DND-41 (cell line): ENCODE data around the gene DNAJC30.

Source experiments
- ATAC-seq: fragments of 200-7000 bp; cut with Tn5 transposase; 3 replicates; pipeline ENCODE4 v1.9.1; 2021; ENCODE audit warnings: low read depth; ENCODE audit not compliant: insufficient read depth
- DNase-seq: peaks from one replicate; pipeline ENCODE4 v3.0.0-alpha.2; 2020
- H2AFZ ChIP-seq: 2 replicates; pipeline ENCODE4 v1.6.0; 2012; ENCODE audit warnings: low read depth, low read length
- H3K27ac ChIP-seq: 2 replicates; pipeline ENCODE4 v1.5.1; 2012; ENCODE audit warnings: low read length, inconsistent platforms
- H3K27me3 ChIP-seq: fragments of 200-600 bp; sonication (generic); 2 replicates; pipeline ENCODE4 v1.6.0; 2012; ENCODE audit warnings: low read length, mild to moderate bottlenecking, inconsistent platforms; ENCODE audit not compliant: insufficient read depth, poor library complexity
- H3K36me3 ChIP-seq: 2 replicates; pipeline ENCODE4 v1.5.1; 2012; ENCODE audit warnings: low read length, inconsistent platforms; ENCODE audit not compliant: insufficient read depth
- H3K4me1 ChIP-seq: 2 replicates; pipeline ENCODE4 v1.5.1; 2012; ENCODE audit warnings: mild to moderate bottlenecking, low read length; ENCODE audit not compliant: insufficient read depth
- H3K4me2 ChIP-seq: 2 replicates; pipeline ENCODE4 v1.6.0; 2012; ENCODE audit warnings: mild to moderate bottlenecking, moderate library complexity, low read length, inconsistent platforms; ENCODE audit not compliant: insufficient read depth
- H3K4me3 ChIP-seq, 2 experiments: fragments of 200-600 bp in 1 of 2; shearing (Covaris generic) in 1 of 2; 2 replicates each; pipeline ENCODE4 v1.5.1; 2012 to 2016; ENCODE audit warnings: inconsistent platforms in 2 of 2, low read length in 2 of 2, mild to moderate bottlenecking in 2 of 2, low read depth in 1 of 2, moderate library complexity in 1 of 2
- H3K79me2 ChIP-seq: 2 replicates; pipeline ENCODE4 v1.6.0; 2012; ENCODE audit warnings: low read length, inconsistent platforms; ENCODE audit not compliant: insufficient read depth
- H3K9ac ChIP-seq: 2 replicates; pipeline ENCODE4 v1.6.0; 2012; ENCODE audit warnings: low read depth, mild to moderate bottlenecking, inconsistent platforms, low read length, moderate library complexity
- H3K9me3 ChIP-seq: 2 replicates; pipeline ENCODE4 v1.5.1; 2012; ENCODE audit warnings: low read length, moderate library complexity, mild to moderate bottlenecking, inconsistent platforms; ENCODE audit not compliant: insufficient read depth, severe bottlenecking
- H4K20me1 ChIP-seq: 2 replicates; pipeline ENCODE4 v1.6.0; 2012; ENCODE audit warnings: low read length; ENCODE audit not compliant: insufficient read depth
- CTCF ChIP-seq: IDR thresholded peaks from 2 replicates; pipeline ENCODE4 v1.5.1; 2012; ENCODE audit warnings: borderline replicate concordance, low read length, moderate library complexity, mild to moderate bottlenecking; ENCODE audit not compliant: poor library complexity, severe bottlenecking; ENCODE audit errors: extremely low read depth
- EZH2 ChIP-seq: IDR thresholded peaks from 3 replicates; pipeline ENCODE4 v1.6.1; 2012; ENCODE audit warnings: borderline replicate concordance, low read depth, mild to moderate bottlenecking, moderate library complexity, low read length, inconsistent platforms; ENCODE audit not compliant: severe bottlenecking

Gene DNAJC30

GRCh38 chr7:73717991-73718405 is 34.7 kb upstream of the DNAJC30 start:
- TF ChIP-seq CTCF (no peak), EZH2 (no peak)
- Histone ChIP-seq H3K27ac (no peak overlapping the region), H3K4me1 (peaks cover 18% of the 10 kb centered on the region), H3K36me3 (no peaks in the 10 kb centered on the region), H4K20me1 (peaks cover 34% of the 10 kb centered on the region), H3K27me3 (peaks cover 17% of the 10 kb centered on the region), H3K79me2 (no peaks in the 10 kb centered on the region), H3K4me2 (no peak overlapping the region), H2AFZ (no peak overlapping the region), H3K9ac (no peak overlapping the region), H3K4me3 (no peak overlapping the region), H3K9me3 (no peaks in the 10 kb centered on the region)
- ATAC-seq: peak; percentile 96
- peak; percentile 73 for DNase-seq

- no peak overlapping the region for H3K27ac ChIP-seq
- no peaks in the 10 kb centered on the region for H3K36me3 ChIP-seq
- peak; percentile 4; the same call in 1 of the 3 replicates for ATAC-seq
- H3K9me3 ChIP-seq: no peaks in the 10 kb centered on the region
- no peak overlapping the region for H3K4me2 ChIP-seq
- H3K27me3 ChIP-seq: peaks cover 17% of the 10 kb centered on the region
- no peak overlapping the region for H2AFZ ChIP-seq
- H3K79me2 ChIP-seq: no peaks in the 10 kb centered on the region
- H3K4me3 ChIP-seq: no peak overlapping the region
- H4K20me1 ChIP-seq: peaks cover 40% of the 10 kb centered on the region
- no peak for DNase-seq
- no peak overlapping the region for H3K9ac ChIP-seq
- TF ChIP-seq CTCF (no peak), EZH2 (no peak)
- H3K4me1 ChIP-seq: peaks cover 18% of the 10 kb centered on the region
Measured at GRCh38 chr7:73717025-73717807, 34.0 kb upstream of the DNAJC30 start.

- peaks cover 18% of the 10 kb centered on the region for H3K4me1 ChIP-seq
- H3K27me3 ChIP-seq: peaks cover 17% of the 10 kb centered on the region
Measured at GRCh38 chr7:73716318-73716890, 33.2 kb upstream of the DNAJC30 start.

More at GRCh38 chr7:73716318-73716890, 33.2 kb upstream of the DNAJC30 start:
- H3K27ac ChIP-seq: no peak overlapping the region
- no peak overlapping the region for H3K9ac ChIP-seq
- H3K79me2 ChIP-seq: no peaks in the 10 kb centered on the region
- H2AFZ ChIP-seq: no peak overlapping the region
- H3K4me2 ChIP-seq: no peak overlapping the region
- no peak for TF ChIP-seq CTCF
- no peak for TF ChIP-seq EZH2
- H4K20me1 ChIP-seq: peaks cover 40% of the 10 kb centered on the region
- ATAC-seq (no peak), DNase-seq (no peak)
- no peaks in the 10 kb centered on the region for H3K36me3 ChIP-seq
- no peak overlapping the region for H3K4me3 ChIP-seq
- no peaks in the 10 kb centered on the region for H3K9me3 ChIP-seq
